Heart left ventricle (tissue), 16 donors: Measurements from ENCODE around the gene PHF20. TPM values are rescaled to one million over a fixed set of nuclear protein-coding genes. Genes with fewer than 3 reads are reported as not detected.
"Not testable (repeated sequence)": the region's sequence is repeated elsewhere in the genome, so short reads cannot be mapped to it uniquely, and the experiment has no call there.

ENCODE experiments used
- ATAC-seq, 4 donors: fragments of 200-7000 bp; cut with Tn5 transposase; one replicate each; pipeline ENCODE4 v1.9.1; 2020 to 2022; ENCODE audit warnings: moderate library complexity in 4 of 4, mild to moderate bottlenecking in 3 of 4, moderate number of reproducible peaks in 1 of 4
- DNase-seq, 5 donors: peaks; one replicate each; pipeline ENCODE4 v3.0.0-alpha.2; 2020
- H3K27ac ChIP-seq, 12 donors: fragments of 200-600 bp; sonication (generic) in 4 of 12; one replicate each; pipeline versions ENCODE4 v1.5.0 to v1.8.0; 2016 to 2022; ENCODE audit warnings: mild to moderate bottlenecking in 2 of 12
- H3K27me3 ChIP-seq, 9 donors: fragments of 200-600 bp; sonication (generic) in 2 of 9; one replicate each; pipeline versions ENCODE4 v1.5.1 to v1.8.0; 2016 to 2022; ENCODE audit warnings: mild to moderate bottlenecking in 3 of 9
- H3K36me3 ChIP-seq, 9 donors: fragments of 200-600 bp; sonication (generic) in 2 of 9; one replicate each; pipeline versions ENCODE4 v1.5.0 to v1.8.0; 2018 to 2022; ENCODE audit warnings: mild to moderate bottlenecking in 2 of 9
- H3K4me1 ChIP-seq, 12 donors: fragments of 200-600 bp; sonication (generic) in 4 of 12; one replicate each; pipeline versions ENCODE4 v1.5.0 to v1.8.0; 2016 to 2022; ENCODE audit warnings: mild to moderate bottlenecking in 3 of 12
- H3K4me3 ChIP-seq, 12 donors: fragments of 200-600 bp; sonication (generic) in 4 of 12; one replicate each; pipeline versions ENCODE4 v1.5.0 to v1.8.0; 2017 to 2022; ENCODE audit warnings: mild to moderate bottlenecking in 9 of 12, moderate library complexity in 4 of 12
- H3K9me3 ChIP-seq, 12 donors: fragments of 200-600 bp; sonication (generic) in 4 of 12; one replicate each; pipeline versions ENCODE4 v1.5.0 to v1.8.0; 2016 to 2022; ENCODE audit warnings: mild to moderate bottlenecking in 1 of 12
- POLR2A ChIP-seq, 2 donors: fragments of 450-650 bp; IDR thresholded peaks; one replicate each; pipeline ENCODE4 v1.6.1; 2017; ENCODE audit warnings: antibody characterized with exemption in 2 of 2, mild to moderate bottlenecking in 2 of 2, moderate library complexity in 2 of 2
- WGBS, 4 donors: extraction: QIAGEN DNeasy Blood & Tissue Kit in 2 of 4; methylation state at CpG; one replicate each; pipeline versions ENCODE4 v1.1.5 to v1.1.7; 2013 to 2018; 5-methylcytosine and 5-hydroxymethylcytosine counted together
- intact Hi-C, 10 donors: fragments of 100-400 bp; cut with DNase I; formaldehyde crosslinking; loops; one replicate each; pipeline versions ENCODE4 v1.11.1 to v1.14.2; 2022
- polyA plus RNA-seq, 2 donors: library from polyadenylated mRNA; stranded (reverse); fragments of 200-250 nt; gene quantifications; one replicate each; pipeline ENCODE4 v1.2.3, GENCODE V29; 2013
- total RNA-seq, 9 donors: library from RNA; depleted of rRNA in 2 of 9; stranded (reverse); fragments of >200 nt in 2 of 9; fragmentation: NEBNext Ultra II Directional in 3 of 9; extraction: Animal tissue kit (Norgen Biotek cat#: 25700) in 3 of 9; gene quantifications; one replicate each; pipeline versions ENCODE4 v1.1.0 to v1.2.4, GENCODE V29; 2016 to 2023
- TF ChIP-seq, protein P1 (sequence below), 12 donors: fragments of 200-600 bp; sonication (generic) in 4 of 12; IDR thresholded peaks; one replicate each; pipeline versions ENCODE4 v1.5.0 to v1.8.0; 2018 to 2022; ENCODE audit warnings: antibody characterized with exemption in 12 of 12, mild to moderate bottlenecking in 5 of 12
- donor health status: ischemic (EF 13 %, LVEDD 7.1; RV severe dilation, severe dysfunction).
- donor health status: healthy with polysubstance abuse.
- donor health status: DM: no; HTN: yes; CAD: no.
- donor health status: DM: no; HTN: no; CAD: no.
- donor health status: ischemic (EF 25% LVEDD 6.9; RV normal size, moderate dysfunction).
- donor health status: ischemic (EF 25% LVEDD 5.7; RV mildly dilated, moderate dysfunction).
- donor health status: healthy.
- donor health status: DM: yes; HTN: yes; CAD: no.
- donor health status: ischemic (EF 35%, LVEDD 5.7; RV mildly dilated, moderate dysfunction).
- donor health status: nonischemic (EF 11% LVEDD 7.7; RV severe dilation, severe dysfunction).
- donor health status: DM: yes; HTN: yes; CAD: no.
- donor health status: PGD.
- donor health status: ischemic (EF 29% LVEDD 5.4; RV normal size, mild dysfunction).
- donor health status: nonischemic (EF 23%, LVEDD 6.1; RV moderate dilation, normal function).

The PHF20 gene
- total and polyA plus RNA-seq, 11 donors = 25.8 to 48.9 (median 36.5) TPM

DNA sequence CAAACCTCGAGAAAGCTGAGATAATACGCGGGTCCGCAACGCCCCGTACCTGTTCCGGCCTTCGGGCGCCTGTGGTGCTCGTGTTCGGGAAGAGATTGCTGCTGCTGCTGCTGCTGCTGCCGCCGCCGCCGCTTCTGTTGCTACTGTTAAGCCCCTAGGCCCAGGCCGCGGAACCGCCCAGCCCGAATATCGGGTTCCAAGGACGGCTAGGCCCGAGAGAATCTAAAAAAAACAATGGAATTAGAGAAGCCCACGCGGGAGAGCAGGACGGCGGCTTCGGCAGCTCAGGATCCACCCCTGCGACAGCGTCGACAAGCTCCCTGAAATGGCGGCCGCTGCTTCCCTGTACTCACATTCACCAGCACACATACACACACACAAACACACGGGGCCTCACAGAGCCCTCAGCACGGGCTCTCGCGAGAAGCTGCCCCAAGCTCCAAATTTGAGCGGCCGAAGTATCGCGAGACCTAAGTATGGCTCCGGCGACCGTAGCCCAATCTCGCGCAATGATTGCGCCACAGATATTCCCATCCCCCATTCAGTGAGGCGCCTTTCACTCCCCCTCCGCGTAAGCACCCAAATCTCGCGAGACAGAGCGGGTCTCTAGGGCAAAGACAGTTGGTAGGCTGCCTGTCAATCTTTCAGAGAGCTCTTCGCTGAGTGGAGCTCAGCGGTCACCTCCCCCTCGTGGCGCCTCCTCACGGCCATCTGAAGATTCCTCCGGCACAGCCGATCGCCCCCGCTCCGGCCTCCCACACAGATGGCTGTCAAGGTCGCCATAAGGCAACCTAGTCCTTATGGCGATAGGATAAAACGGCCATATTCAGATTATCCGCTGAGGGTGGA lies 29.7 kb upstream of the PHF20 start, which contains the start of gene RBM39:
Gene RBM39, minus strand, starts transcription at position 369 of the 849 bp plus-strand sequence. CDS start 1,386 bp downstream, outside the sequence.
- peaks cover 7 to 56% (median 34%) of the 10 kb centered on the region in 12 donors for H3K4me1 ChIP-seq

GRCh38 chr20:35742741-35743523 lies 28.9 kb upstream of the PHF20 start:
- DNase-seq (no peak), ATAC-seq (no peak)
- Histone ChIP-seq H3K9me3 (no peaks in the 10 kb centered on the region), H3K27me3 (no peaks in the 10 kb centered on the region), H3K36me3 (peaks cover 0 to 30% (median 28%) of the 10 kb centered on the region in 9 donors), H3K4me1 (peaks cover 3 to 50% (median 33%) of the 10 kb centered on the region in 12 donors), H3K27ac (peak overlapping the region; percentile 85 to 100 (median 98)), H3K4me3 (peak overlapping the region; percentile 30 to 91 (median 77))
- WGBS, 4 donors = 1 to 5% (median 2%) methylated on average over 8 of the region's 8 CpGs
- TF ChIP-seq, protein P1, sequence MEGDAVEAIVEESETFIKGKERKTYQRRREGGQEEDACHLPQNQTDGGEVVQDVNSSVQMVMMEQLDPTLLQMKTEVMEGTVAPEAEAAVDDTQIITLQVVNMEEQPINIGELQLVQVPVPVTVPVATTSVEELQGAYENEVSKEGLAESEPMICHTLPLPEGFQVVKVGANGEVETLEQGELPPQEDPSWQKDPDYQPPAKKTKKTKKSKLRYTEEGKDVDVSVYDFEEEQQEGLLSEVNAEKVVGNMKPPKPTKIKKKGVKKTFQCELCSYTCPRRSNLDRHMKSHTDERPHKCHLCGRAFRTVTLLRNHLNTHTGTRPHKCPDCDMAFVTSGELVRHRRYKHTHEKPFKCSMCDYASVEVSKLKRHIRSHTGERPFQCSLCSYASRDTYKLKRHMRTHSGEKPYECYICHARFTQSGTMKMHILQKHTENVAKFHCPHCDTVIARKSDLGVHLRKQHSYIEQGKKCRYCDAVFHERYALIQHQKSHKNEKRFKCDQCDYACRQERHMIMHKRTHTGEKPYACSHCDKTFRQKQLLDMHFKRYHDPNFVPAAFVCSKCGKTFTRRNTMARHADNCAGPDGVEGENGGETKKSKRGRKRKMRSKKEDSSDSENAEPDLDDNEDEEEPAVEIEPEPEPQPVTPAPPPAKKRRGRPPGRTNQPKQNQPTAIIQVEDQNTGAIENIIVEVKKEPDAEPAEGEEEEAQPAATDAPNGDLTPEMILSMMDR (IDR thresholded peaks at IDR 0.05) = peak in 1 of 12 donors; percentile 4
- no peak for TF ChIP-seq POLR2A (IDR thresholded peaks at IDR 0.05)
- intact Hi-C loops = loop anchor here in 7 of 10 donors (1.0 to 10.0 kb wide), 6 partner anchors 28 to 144 kb away; partner anchors contain the start of genes NFS1 (in 1 of the 7), ROMO1 (in 1 of the 7) and SPAG4 (in 1 of the 7)

More for the DNA sequence above, 29.7 kb upstream of the PHF20 start, which contains the start of gene RBM39:
- H3K4me3 ChIP-seq = peak within 1 kb of the TSS; percentile 62 to 91 (median 78)
- intact Hi-C loops = loop anchor here in 7 of 10 donors (1.0 to 10.0 kb wide), 6 partner anchors 29 to 145 kb away; partner anchors contain the start of genes NFS1 (in 1 of the 7), ROMO1 (in 1 of the 7) and SPAG4 (in 1 of the 7)
- H3K36me3 ChIP-seq = peaks cover 0 to 38% (median 36%) of the 10 kb centered on the region in 9 donors
- H3K27me3 ChIP-seq = no peaks in the 10 kb centered on the region
- H3K27ac ChIP-seq = peak within 1 kb of the TSS; percentile 96 to 100 (median 99)
- TF ChIP-seq POLR2A (IDR thresholded peaks at IDR 0.05) = peak; percentile 73 to 86
- TF ChIP-seq, protein P1 (IDR thresholded peaks at IDR 0.05) = peak; percentile 19 to 74 (median 46)
- ATAC-seq (peak; percentile 93 to 97 (median 96)), DNase-seq (peak; percentile 100)
- H3K9me3 ChIP-seq = no peaks in the 10 kb centered on the region
- 0% methylated on average over 54 to 66 of the region's 66 CpGs for WGBS, 4 donors

GRCh38 chr20:35743693-35744491 lies 27.9 kb upstream of the PHF20 start:
- no peak for DNase-seq
- ATAC-seq = no peak
- Histone ChIP-seq H3K36me3 (peaks cover 0 to 20% (median 18%) of the 10 kb centered on the region in 9 donors), H3K27ac (peak overlapping the region; percentile 85 to 100 (median 98)), H3K4me3 (peak overlapping the region in 5 of 12 donors; percentile 4 to 86 (median 75)), H3K4me1 (peaks cover 3 to 40% (median 24%) of the 10 kb centered on the region in 12 donors), H3K27me3 (no peaks in the 10 kb centered on the region), H3K9me3 (no peaks in the 10 kb centered on the region)
- 77 to 79% (median 78%) methylated on average over 15 of the region's 15 CpGs for WGBS, 4 donors
- no peak for TF ChIP-seq POLR2A (IDR thresholded peaks at IDR 0.05)
- TF ChIP-seq, protein P1 (IDR thresholded peaks at IDR 0.05) = no peak
- intact Hi-C loops = loop anchor here in 5 of 10 donors (2.0 to 10.0 kb wide), 5 partner anchors 27 to 143 kb away; partner anchors contain the start of genes NFS1 (in 1 of the 5), ROMO1 (in 1 of the 5) and SPAG4 (in 1 of the 5)

DNA sequence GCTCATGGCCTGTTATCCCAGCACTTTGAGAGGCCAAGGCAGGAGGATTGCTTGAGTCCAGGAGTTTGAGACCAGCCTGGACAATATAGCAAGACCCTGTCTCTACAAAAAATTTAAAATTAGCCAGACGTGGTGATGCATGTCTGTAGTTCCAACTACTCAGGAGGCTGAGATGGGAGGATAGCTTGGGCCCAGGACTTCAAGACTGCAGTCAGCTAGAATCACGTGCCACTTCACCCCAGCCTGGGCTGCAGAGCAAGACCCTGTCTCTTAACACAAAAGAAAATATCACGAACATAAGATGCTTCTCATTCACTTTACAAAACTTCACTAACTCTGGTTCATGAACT lies 27.3 kb upstream of the PHF20 start:
- H3K4me1 ChIP-seq = peaks cover 0 to 34% (median 18%) of the 10 kb centered on the region in 12 donors
- intact Hi-C loops = loop anchor here in 4 of 10 donors (5.0 to 10.0 kb wide), 4 partner anchors 47 to 143 kb away; partner anchors contain the start of genes NFS1 (in 1 of the 4), ROMO1 (in 1 of the 4) and SPAG4 (in 1 of the 4)
- not testable (repeated sequence) for ATAC-seq, H3K27me3 ChIP-seq, DNase-seq, H3K9me3 ChIP-seq
- 93 to 98% (median 96%) methylated on average over 3 of the region's 3 CpGs for WGBS, 4 donors
- peaks cover 0 to 14% (median 12%) of the 10 kb centered on the region in 9 donors for H3K36me3 ChIP-seq
- peak overlapping the region in 11 of 12 donors; percentile 57 to 100 (median 98) for H3K27ac ChIP-seq
- peak overlapping the region in 1 of 12 donors; percentile 75 for H3K4me3 ChIP-seq
